Left forelimb (tissue), 1 donor: ENCODE measurements around the gene CYP19A1.

Experiments used
- DNase-seq: peaks from one replicate; pipeline ENCODE4 v3.0.0-alpha.2; 2018; ENCODE audit warnings: low spot score

The CYP19A1 gene

GRCh38 chr15:51356983-51357382 lies 18.6 kb upstream of the CYP19A1 start:
- DNase-seq: no peak

DNA sequence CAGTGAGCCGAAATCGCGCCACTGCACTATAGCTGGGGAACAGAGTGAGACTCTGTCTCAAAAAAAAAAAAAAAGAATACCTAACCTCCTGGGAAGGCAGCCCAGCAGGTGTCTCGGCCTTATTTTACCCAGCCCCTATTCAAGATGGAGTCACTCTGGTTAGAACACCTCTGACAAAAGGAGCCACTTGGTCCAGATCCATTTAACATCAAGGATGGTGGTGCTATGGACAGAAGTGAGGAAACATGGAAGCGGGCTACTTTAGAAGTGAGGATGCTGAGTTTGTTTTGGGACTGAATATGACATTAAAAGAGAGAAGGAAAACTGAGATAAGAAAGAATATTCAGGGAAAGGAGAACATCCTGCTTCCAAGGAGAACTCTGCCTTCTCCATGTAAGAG lies 17.8 kb upstream of the CYP19A1 start:
- DNase-seq: no peak

DNA sequence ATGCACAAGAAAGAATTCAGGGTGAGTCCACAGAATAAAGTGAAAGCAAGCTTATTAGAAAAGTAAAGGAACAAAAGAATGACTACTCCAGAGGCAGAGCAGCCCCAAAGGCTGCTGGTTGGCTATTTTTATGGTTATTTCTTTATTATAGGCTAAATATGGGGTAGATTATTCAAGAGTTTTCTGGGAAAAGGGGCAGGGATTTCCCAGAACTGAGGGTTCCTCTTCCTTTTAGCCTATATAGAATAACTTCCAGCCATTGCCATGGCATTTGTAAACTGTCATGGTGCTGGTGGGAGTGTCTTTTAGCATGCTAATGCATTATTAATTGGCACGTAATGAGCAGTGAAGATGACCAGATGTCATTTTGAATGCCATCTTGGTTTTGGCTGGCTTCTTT lies 16.7 kb upstream of the CYP19A1 start:
- no peak for DNase-seq

DNA sequence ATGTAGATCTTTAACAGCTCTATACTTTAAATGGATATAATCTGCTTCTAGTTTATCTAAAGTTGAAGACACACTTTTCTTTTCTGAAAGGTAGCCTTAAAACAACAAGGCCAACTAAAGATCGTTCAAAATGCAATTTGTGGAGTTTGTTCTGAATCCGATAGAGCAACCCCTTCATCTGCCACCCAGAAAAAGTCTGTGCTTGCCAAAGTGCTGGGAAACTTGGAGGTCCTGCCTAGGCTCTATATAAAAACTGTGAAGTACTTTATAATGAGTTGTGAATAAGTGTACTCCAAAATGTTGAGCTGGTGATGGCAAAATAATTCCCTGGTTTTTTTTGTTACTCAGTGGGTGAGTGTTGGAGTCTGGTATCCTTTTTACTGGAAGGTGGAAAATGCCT lies 15.6 kb upstream of the CYP19A1 start:
- no peak for DNase-seq

GRCh38 chr15:51350723-51351122 lies 12.3 kb upstream of the CYP19A1 start:
- no peak for DNase-seq

DNA sequence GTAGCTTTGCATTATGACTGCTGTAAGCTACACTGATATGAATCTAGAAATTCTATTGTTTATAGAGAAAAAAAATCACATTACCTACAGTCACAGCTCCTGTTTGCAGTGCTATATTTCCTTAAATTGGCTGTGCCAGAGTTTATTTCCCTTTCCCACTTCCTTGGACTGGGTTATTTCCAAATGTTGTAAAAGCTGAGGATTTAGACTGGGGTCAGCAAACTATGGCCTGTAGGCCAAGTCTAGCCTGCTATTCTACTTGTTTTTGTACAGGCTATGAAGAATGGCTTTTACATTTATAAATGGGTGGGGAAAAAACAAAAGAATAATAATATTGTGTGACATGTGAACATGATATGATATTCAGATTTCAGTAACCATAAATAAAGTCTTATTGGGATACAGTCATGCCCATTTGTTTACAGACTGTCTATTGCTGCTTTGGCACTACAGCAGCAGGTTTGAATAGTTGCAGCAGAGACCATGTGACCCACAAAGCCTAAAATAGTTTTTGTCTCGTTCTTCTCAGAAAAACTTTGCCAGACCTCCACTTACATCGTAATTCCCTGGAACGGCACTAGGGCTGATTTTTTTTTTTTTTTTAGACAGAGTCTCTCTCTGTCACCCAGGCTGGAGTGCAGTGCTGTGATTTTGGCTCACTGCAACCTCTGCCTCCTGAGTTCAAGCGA lies 10.9 kb upstream of the CYP19A1 start:
- DNase-seq: no peak

DNA sequence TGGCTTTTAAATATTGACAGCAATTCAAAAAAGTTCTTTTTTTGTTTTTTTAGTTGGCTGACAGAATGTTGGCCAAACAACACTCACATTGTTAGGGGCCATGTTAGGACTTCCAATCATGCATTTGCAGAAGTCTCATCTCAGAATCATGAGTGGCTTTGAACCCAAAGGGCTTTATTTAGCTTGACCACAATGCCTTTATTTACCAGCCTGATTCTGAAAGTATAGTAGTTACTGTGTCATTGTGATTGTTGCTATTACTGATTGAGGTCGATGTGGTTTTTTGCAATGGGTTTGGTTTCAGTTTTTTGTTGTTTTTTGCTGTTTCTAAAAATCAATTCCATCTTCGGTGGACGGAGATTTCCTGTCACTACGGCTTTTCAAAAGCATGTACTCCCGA lies 10.3 kb upstream of the CYP19A1 start:
- no peak for DNase-seq

- no peak for DNase-seq
These were observed 7.7 kb upstream of the CYP19A1 start for GRCh38 chr15:51346136-51346535.

DNA sequence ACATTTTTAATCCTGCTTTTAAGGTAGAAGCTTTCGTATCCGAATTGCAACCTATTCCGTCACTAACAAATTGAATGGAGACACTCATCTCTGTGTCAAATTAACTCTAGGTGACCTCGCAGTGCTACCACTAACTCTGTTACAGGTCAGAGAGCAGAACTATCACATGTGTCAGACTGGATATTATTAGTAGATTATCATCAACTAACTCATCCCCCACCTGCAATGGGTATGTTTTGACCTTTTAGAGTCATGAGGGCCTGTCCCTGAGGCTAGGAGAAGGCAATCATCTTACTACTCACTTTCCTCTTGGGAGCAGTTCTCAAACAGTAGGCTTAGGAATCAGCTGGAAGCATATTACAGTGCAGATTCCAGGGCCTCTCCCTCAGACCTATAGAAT lies 5.1 kb upstream of the CYP19A1 start:
- DNase-seq: no peak

DNA sequence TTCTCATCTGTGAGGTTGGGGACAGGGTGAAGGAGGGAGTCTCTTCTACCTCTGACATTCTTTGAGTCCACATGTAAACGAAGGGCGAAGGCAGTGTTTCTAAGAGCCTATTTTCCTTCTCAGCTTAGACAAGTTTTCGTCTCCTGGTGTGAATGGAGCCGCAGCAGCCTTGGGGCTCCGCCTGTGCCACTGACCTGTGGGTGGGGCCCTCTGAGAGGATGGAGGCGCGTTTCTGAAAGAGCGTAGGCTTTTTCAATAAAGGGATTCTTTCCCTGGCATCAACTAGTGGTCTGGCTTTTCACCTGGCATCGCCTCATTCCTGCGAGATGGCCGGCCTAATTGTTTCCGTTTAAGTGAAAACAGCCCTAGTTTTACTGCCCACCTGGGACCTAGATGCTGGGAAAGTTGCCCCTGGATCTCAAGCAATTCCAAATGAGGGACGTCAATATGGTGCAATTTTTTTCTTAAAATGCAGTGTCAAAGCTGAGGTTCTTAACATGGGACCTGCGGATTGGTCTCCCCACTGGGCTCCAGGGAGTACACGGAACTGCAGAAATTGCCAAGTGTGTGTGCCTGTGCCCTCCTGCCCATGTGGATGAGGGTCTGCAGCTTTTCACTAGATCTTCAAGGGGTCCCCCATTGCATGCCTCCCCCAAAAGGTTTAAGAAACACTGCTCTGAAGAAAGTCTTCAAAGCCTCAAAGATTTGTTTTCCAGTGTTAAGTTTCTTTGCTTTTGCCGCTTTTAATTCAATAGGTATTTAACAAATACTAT lies 4.0 kb upstream of the CYP19A1 start:
- DNase-seq: no peak

GRCh38 chr15:51341366-51342226 lies 3.2 kb upstream of the CYP19A1 start, which contains the start of gene GLDN:
Gene GLDN, plus strand, starts transcription at chr15:51341655. Its CDS starts 30 bp downstream, at chr15:51341685.
- no peak for DNase-seq

GRCh38 chr15:51335538-51336410 lies 2.6 kb downstream of the CYP19A1 start:
- DNase-seq: no peak

- no peak for DNase-seq
These were observed 3.3 kb downstream of the CYP19A1 start for GRCh38 chr15:51335087-51335486.

GRCh38 chr15:51334011-51334451 lies 4.4 kb downstream of the CYP19A1 start:
- DNase-seq: no peak

- DNase-seq: no peak
These were observed 4.8 kb downstream of the CYP19A1 start for GRCh38 chr15:51333571-51333970.

DNA sequence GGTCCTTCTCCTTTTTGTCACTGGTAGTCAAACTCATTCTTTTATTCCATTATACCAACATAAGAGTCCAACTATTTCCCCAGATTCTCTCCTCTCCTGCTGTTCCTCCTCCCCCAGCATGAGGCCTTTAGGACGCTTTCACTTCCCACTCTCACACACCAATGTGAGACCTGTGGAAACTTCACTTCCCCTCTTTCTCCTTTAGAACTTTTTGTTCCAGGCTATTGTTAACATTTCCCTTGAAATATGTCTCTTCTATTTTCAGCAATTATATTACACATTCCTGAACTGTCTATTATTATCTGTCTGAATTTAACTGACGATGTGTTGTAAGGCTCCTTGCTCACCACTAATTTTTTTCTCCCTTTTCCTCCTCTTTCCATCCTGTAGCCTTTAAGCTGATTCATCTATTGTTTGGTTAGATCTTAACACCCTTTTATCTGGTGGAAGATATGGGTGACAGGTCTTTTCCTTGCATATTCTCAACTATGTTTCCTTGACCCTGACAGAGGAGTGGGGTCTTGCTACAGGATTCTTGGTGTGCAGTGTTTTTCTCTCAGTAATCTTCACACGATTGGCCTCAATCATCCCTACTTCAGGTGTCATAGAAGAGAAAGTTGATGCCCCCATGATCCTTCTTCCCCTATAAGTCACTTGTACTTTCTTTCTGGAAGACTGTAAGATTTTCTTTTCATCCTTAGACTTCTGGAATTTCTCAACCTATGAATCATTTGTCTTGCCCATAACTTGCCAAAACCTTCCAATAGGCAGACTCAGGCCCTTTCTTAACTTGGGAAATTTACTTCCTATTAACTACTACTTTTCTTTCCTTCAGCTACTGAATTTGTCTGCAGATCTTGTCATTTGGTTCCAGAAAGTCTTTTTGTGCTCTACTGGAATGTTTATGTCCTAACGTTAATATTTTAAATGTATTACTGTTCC lies 5.9 kb downstream of the CYP19A1 start:
- no peak for DNase-seq

DNA sequence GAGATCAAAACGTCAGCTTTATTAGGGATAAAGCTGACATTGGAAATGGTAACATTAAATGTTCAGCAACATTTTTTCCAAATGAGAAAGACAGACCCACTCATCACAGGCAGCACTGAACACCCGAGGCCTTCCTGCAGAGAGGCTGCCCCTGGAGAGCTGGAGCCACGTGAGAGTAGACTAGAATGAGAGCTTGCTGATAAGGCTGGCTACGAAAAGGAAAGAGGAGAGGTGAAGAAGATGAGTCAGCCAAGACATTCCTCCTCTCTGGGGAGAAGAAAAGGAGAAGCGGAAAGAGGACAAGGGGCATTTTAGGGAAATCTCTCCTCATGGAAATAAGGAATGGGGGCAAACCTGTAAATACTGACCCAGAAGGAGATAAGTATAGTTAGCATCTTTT lies 7.3 kb downstream of the CYP19A1 start:
- DNase-seq: no peak

DNA sequence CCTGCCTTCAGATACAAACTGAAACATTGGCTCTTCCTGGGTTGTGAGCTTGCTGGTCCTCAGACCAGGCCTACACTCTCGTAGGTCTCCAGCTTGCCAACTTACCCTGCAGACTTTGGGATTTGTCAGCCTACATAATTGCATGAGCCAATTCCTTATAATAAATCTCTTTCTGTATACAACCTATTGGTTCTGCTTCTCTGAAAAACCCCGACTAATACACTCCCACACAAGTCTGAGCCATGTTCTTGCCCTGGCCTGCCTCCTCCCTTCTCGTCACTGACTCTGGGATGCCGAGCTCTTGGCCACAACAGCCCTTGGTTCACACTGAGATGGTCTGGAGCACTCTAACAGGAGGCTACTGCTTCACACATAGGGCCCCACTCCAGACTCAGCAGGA lies 9.5 kb downstream of the CYP19A1 start:
- DNase-seq: no peak

- no peak for DNase-seq
These were observed 11.3 kb downstream of the CYP19A1 start for GRCh38 chr15:51327081-51327480.

- DNase-seq: no peak
These were observed 13.2 kb downstream of the CYP19A1 start for GRCh38 chr15:51325167-51325566.
